ENCODE measurements around the gene WDR6. TPM values are rescaled to one million over a fixed set of nuclear protein-coding genes. Genes with fewer than 3 reads are reported as not detected.

The WDR6 gene
- total and polyA plus RNA-seq, 2 experiments from 2014 or later: 76.5 to 156 TPM

DNA sequence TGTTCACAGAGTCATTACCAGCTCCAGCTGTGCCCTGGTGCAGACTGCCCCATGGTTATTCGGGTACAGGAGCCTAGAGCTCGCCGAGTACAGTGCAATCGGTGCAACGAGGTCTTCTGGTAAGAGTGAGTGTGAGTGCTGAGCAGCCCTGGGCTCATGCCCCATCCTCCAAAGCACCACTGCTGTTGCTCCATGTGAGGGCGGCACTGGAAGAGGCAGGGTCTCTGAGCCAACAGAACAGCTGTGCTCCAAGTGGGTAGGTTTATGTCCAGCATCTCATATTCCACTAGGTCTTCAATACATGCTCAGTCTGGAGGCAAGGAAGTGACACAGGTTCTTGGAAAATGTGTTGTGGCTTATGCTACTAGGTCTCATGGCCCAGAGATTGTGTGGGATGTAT, 36.6 kb upstream of the WDR6 start:
- H3K36me3 ChIP-seq (ENCODE audit: insufficient read depth): peaks cover 74% of the 10 kb centered on the region
- no peak for ATAC-seq

More for the DNA sequence above, 36.6 kb upstream of the WDR6 start:
- H3K36me3 Mint-ChIP-seq (ENCODE audit: low read depth): peaks cover 86% of the 10 kb centered on the region
- no peak overlapping the region for H3K27ac ChIP-seq (ENCODE audit: low read depth)
- H3K27me3 Mint-ChIP-seq (ENCODE audit: insufficient read depth, low read depth, poor library complexity): no peaks in the 10 kb centered on the region
- no peaks in the 10 kb centered on the region for H3K4me1 Mint-ChIP-seq
- peaks cover 5% of the 10 kb centered on the region; the same call in 1 of the 2 replicates for H3K79me2 ChIP-seq (replicated peaks; ENCODE audit: insufficient read depth)
- peak overlapping the region; percentile 22; the same call in 1 of the 2 replicates for H3K27ac Mint-ChIP-seq
- no peak overlapping the region for H3K4me2 ChIP-seq
- H3K4me1 ChIP-seq (ENCODE audit: insufficient read depth): no peaks in the 10 kb centered on the region
- H3K27me3 ChIP-seq (ENCODE audit: insufficient read depth): no peaks in the 10 kb centered on the region
- TF ChIP-seq ZNF114 (CRISPR knock-in tag; IDR thresholded peaks at IDR 0.05) (no peak), JUNB (IDR thresholded peaks at IDR 0.05; ENCODE audit: unreplicated experiment) (no peak), EZH2 (IDR thresholded peaks at IDR 0.05; ENCODE audit: low read depth, unreplicated experiment) (no peak), EZH2phosphoT487 (IDR thresholded peaks at IDR 0.05; ENCODE audit: unreplicated experiment) (no peak), POLR2AphosphoS5 (IDR thresholded peaks at IDR 0.05; ENCODE audit: low read depth) (no peak), NANOG (IDR thresholded peaks at IDR 0.05; ENCODE audit: borderline replicate concordance) (no peak)
- TF ChIP-seq, protein P1, sequence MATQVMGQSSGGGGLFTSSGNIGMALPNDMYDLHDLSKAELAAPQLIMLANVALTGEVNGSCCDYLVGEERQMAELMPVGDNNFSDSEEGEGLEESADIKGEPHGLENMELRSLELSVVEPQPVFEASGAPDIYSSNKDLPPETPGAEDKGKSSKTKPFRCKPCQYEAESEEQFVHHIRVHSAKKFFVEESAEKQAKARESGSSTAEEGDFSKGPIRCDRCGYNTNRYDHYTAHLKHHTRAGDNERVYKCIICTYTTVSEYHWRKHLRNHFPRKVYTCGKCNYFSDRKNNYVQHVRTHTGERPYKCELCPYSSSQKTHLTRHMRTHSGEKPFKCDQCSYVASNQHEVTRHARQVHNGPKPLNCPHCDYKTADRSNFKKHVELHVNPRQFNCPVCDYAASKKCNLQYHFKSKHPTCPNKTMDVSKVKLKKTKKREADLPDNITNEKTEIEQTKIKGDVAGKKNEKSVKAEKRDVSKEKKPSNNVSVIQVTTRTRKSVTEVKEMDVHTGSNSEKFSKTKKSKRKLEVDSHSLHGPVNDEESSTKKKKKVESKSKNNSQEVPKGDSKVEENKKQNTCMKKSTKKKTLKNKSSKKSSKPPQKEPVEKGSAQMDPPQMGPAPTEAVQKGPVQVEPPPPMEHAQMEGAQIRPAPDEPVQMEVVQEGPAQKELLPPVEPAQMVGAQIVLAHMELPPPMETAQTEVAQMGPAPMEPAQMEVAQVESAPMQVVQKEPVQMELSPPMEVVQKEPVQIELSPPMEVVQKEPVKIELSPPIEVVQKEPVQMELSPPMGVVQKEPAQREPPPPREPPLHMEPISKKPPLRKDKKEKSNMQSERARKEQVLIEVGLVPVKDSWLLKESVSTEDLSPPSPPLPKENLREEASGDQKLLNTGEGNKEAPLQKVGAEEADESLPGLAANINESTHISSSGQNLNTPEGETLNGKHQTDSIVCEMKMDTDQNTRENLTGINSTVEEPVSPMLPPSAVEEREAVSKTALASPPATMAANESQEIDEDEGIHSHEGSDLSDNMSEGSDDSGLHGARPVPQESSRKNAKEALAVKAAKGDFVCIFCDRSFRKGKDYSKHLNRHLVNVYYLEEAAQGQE (IDR thresholded peaks at IDR 0.05; ENCODE audit: unreplicated experiment): no peak
- TF ChIP-seq, protein P2, sequence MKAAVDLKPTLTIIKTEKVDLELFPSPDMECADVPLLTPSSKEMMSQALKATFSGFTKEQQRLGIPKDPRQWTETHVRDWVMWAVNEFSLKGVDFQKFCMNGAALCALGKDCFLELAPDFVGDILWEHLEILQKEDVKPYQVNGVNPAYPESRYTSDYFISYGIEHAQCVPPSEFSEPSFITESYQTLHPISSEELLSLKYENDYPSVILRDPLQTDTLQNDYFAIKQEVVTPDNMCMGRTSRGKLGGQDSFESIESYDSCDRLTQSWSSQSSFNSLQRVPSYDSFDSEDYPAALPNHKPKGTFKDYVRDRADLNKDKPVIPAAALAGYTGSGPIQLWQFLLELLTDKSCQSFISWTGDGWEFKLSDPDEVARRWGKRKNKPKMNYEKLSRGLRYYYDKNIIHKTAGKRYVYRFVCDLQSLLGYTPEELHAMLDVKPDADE (IDR thresholded peaks at IDR 0.05): no peak
- TF ChIP-seq, protein P3, sequence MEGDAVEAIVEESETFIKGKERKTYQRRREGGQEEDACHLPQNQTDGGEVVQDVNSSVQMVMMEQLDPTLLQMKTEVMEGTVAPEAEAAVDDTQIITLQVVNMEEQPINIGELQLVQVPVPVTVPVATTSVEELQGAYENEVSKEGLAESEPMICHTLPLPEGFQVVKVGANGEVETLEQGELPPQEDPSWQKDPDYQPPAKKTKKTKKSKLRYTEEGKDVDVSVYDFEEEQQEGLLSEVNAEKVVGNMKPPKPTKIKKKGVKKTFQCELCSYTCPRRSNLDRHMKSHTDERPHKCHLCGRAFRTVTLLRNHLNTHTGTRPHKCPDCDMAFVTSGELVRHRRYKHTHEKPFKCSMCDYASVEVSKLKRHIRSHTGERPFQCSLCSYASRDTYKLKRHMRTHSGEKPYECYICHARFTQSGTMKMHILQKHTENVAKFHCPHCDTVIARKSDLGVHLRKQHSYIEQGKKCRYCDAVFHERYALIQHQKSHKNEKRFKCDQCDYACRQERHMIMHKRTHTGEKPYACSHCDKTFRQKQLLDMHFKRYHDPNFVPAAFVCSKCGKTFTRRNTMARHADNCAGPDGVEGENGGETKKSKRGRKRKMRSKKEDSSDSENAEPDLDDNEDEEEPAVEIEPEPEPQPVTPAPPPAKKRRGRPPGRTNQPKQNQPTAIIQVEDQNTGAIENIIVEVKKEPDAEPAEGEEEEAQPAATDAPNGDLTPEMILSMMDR (conservative IDR thresholded peaks at IDR 0.05; ENCODE audit: low read depth in 2 of 2): no peak
- no peaks in the 10 kb centered on the region for H3K9me2 ChIP-seq (ENCODE audit: insufficient read depth)
- no peak overlapping the region for H2AFZ ChIP-seq
- H3F3A ChIP-seq (replicated peaks; ENCODE audit: low read depth): 0 out of 2 replicates have a peak, but pooled peaks cover 4% of the 10 kb centered on the region
- H3K4me3 Mint-ChIP-seq: no peak overlapping the region
- DNase-seq (ENCODE audit: low spot score): no peak
- H4K20me1 ChIP-seq (replicated peaks; ENCODE audit: insufficient read depth): no peaks in the 10 kb centered on the region; the same call in 1 of the 2 replicates
- H3K9me3 Mint-ChIP-seq: no peaks in the 10 kb centered on the region
- no peak overlapping the region for H3K4me3 ChIP-seq
